Colon (tissue), 2 donors: ENCODE data around the gene DEFB113.
"Not testable (repeated sequence)": the region's sequence is repeated elsewhere in the genome, so short reads cannot be mapped to it uniquely, and the experiment has no call there.

Experiments used
- FAIRE-seq: peaks from 2 replicates; lab custom pipeline; 2012; peaks lifted over from hg19 to GRCh38; lab: Jason Lieb, UNC
- donor health status: control.
- donor health status: control.

DEFB113 gene

GRCh38 chr6:49969605-49970004, at the start of gene DEFB113:
Gene DEFB113, minus strand, starts transcription at chr6:49969625. Its CDS starts 0 bp downstream, at chr6:49969625.
- FAIRE-seq, result no peak

GRCh38 chr6:50007819-50008218, 38.4 kb upstream of the DEFB113 start:
- FAIRE-seq, result no peak

GRCh38 chr6:50003139-50003538, 33.7 kb upstream of the DEFB113 start:
- FAIRE-seq, result no peak

- no peak for FAIRE-seq
Measured at GRCh38 chr6:49995278-49995677, 25.9 kb upstream of the DEFB113 start.

GRCh38 chr6:49988900-49989299, 19.5 kb upstream of the DEFB113 start:
- no peak for FAIRE-seq

GRCh38 chr6:49987749-49988148, 18.3 kb upstream of the DEFB113 start:
- FAIRE-seq, result no peak

GRCh38 chr6:49986551-49986950, 17.1 kb upstream of the DEFB113 start:
- FAIRE-seq, result no peak

- no peak for FAIRE-seq
Measured at GRCh38 chr6:49982046-49982445, 12.6 kb upstream of the DEFB113 start.

- no peak for FAIRE-seq
Measured at GRCh38 chr6:49980898-49981297, 11.5 kb upstream of the DEFB113 start.

GRCh38 chr6:49979584-49979983, 10.2 kb upstream of the DEFB113 start:
- no peak for FAIRE-seq

- FAIRE-seq, result no peak
Measured at GRCh38 chr6:49978332-49979226, 9.2 kb upstream of the DEFB113 start.

- no peak for FAIRE-seq
Measured at GRCh38 chr6:49966823-49967222, 2.6 kb downstream of the DEFB113 start.

GRCh38 chr6:49966334-49966733, 3.1 kb downstream of the DEFB113 start:
- FAIRE-seq, result no peak

- no peak for FAIRE-seq
Measured at GRCh38 chr6:49964064-49964463, 5.4 kb downstream of the DEFB113 start, which contains the start of gene DEFB114. Gene DEFB114, minus strand, starts transcription at chr6:49964164. Its CDS starts 59 bp downstream, at chr6:49964105.

GRCh38 chr6:49958180-49958579, 11.2 kb downstream of the DEFB113 start:
- FAIRE-seq, result no peak

- no peak for FAIRE-seq
Measured at GRCh38 chr6:49955847-49956246, 13.6 kb downstream of the DEFB113 start.

GRCh38 chr6:49951926-49952325, 17.5 kb downstream of the DEFB113 start:
- no peak for FAIRE-seq

GRCh38 chr6:49950415-49950751, 19.0 kb downstream of the DEFB113 start:
- no peak for FAIRE-seq

- no peak for FAIRE-seq
Measured at GRCh38 chr6:49949062-49949461, 20.4 kb downstream of the DEFB113 start.

- FAIRE-seq, result no peak
Measured at GRCh38 chr6:49946835-49947234, 22.6 kb downstream of the DEFB113 start.

GRCh38 chr6:49944068-49944467, 25.4 kb downstream of the DEFB113 start:
- not testable (repeated sequence) for FAIRE-seq

- no peak for FAIRE-seq
Measured at GRCh38 chr6:49939993-49940498, 29.4 kb downstream of the DEFB113 start.

GRCh38 chr6:49937811-49938210, 31.6 kb downstream of the DEFB113 start:
- FAIRE-seq, result no peak

GRCh38 chr6:49937017-49937416, 32.4 kb downstream of the DEFB113 start:
- no peak for FAIRE-seq
